Vagina (tissue), 2 donors: Measurements from ENCODE around the gene AQP9.

Experiments
- POLR2A ChIP-seq, 2 donors: fragments of 450-650 bp; IDR thresholded peaks; one replicate each; pipeline ENCODE4 v1.6.1; 2017; ENCODE audit warnings: antibody characterized with exemption in 2 of 2, mild to moderate bottlenecking in 2 of 2, moderate library complexity in 2 of 2
- POLR2AphosphoS5 ChIP-seq, 2 donors: sonication (generic); formaldehyde crosslinking; IDR thresholded peaks; one replicate each; pipeline ENCODE4 v1.9.0; 2017; ENCODE audit warnings: antibody characterized with exemption in 2 of 2, mild to moderate bottlenecking in 2 of 2, low read depth in 1 of 2; ENCODE audit not compliant: insufficient read depth in 1 of 2
- TF ChIP-seq, protein P1 (sequence below), 3 experiments: fragments of 450-650 bp in 2 of 3; fragments of 200-600 bp in 1 of 3; sonication (generic) in 1 of 3; IDR thresholded peaks; one replicate each; pipeline ENCODE4 v1.5.1; 2017 to 2019; ENCODE audit warnings: antibody characterized with exemption in 3 of 3, mild to moderate bottlenecking in 2 of 3, moderate library complexity in 2 of 3

DNA sequence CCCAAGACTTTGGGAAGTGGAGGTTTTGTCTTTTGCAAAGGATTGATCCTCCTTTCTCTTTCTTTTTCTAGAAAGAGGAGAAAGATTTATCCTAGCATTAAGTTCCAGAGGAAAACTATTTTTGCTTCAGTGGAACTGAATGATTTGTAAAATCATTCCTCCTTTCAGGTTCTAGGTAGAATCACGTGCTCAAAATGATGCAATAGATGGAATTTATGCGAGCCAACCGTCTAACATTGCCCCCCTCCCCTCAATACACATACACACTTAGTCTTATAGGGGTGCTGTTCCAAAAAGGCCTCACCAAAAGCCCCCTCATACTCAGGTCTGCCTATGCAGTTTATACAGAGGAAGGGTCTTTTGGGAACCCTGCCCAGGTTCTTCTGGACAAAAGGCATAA, 85.3 kb downstream of the AQP9 start:
- TF ChIP-seq, protein P1, sequence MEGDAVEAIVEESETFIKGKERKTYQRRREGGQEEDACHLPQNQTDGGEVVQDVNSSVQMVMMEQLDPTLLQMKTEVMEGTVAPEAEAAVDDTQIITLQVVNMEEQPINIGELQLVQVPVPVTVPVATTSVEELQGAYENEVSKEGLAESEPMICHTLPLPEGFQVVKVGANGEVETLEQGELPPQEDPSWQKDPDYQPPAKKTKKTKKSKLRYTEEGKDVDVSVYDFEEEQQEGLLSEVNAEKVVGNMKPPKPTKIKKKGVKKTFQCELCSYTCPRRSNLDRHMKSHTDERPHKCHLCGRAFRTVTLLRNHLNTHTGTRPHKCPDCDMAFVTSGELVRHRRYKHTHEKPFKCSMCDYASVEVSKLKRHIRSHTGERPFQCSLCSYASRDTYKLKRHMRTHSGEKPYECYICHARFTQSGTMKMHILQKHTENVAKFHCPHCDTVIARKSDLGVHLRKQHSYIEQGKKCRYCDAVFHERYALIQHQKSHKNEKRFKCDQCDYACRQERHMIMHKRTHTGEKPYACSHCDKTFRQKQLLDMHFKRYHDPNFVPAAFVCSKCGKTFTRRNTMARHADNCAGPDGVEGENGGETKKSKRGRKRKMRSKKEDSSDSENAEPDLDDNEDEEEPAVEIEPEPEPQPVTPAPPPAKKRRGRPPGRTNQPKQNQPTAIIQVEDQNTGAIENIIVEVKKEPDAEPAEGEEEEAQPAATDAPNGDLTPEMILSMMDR (IDR thresholded peaks at IDR 0.05): no peak
- TF ChIP-seq POLR2A (IDR thresholded peaks at IDR 0.05) (no peak), POLR2AphosphoS5 (IDR thresholded peaks at IDR 0.05; ENCODE audit: insufficient read depth in 1 of 2, low read depth in 1 of 2) (no peak)
